ENCODE results near the gene ZNF536.

DNA sequence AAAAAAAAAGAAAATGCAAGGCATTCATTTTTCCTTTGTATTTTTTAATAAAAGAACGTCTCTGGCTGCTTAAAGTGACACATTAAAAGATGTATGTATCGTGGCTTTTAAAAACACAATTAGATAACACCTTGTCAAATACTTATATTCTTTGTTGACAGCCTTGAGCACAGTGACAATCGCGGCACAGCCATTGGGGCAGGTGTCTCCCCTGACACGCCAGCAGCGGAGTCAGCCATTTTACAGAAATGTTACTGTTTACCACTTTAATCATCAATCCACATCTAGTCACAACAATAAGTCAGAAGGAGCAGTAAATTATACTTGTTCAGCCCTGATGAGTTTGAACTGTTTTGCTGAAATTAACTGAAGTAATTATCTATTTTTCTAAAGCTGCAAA lies 224.1 kb downstream of the ZNF536 start:
- TF ChIP-seq, protein P1, sequence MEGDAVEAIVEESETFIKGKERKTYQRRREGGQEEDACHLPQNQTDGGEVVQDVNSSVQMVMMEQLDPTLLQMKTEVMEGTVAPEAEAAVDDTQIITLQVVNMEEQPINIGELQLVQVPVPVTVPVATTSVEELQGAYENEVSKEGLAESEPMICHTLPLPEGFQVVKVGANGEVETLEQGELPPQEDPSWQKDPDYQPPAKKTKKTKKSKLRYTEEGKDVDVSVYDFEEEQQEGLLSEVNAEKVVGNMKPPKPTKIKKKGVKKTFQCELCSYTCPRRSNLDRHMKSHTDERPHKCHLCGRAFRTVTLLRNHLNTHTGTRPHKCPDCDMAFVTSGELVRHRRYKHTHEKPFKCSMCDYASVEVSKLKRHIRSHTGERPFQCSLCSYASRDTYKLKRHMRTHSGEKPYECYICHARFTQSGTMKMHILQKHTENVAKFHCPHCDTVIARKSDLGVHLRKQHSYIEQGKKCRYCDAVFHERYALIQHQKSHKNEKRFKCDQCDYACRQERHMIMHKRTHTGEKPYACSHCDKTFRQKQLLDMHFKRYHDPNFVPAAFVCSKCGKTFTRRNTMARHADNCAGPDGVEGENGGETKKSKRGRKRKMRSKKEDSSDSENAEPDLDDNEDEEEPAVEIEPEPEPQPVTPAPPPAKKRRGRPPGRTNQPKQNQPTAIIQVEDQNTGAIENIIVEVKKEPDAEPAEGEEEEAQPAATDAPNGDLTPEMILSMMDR (IDR thresholded peaks at IDR 0.05): no peak
- no peak for TF ChIP-seq EP300 (IDR thresholded peaks at IDR 0.05)
- TF ChIP-seq POLR2A (IDR thresholded peaks at IDR 0.05): no peak

Measured in tibial nerve (tissue), 4 donors.